Naive thymus-derived CD4-positive, alpha-beta T cell (primary cell): Measurements from ENCODE around the gene RPUSD3. TPM values are rescaled to one million over a fixed set of nuclear protein-coding genes. Genes with fewer than 3 reads are reported as not detected.
"Not testable (repeated sequence)": the region's sequence is repeated elsewhere in the genome, so short reads cannot be mapped to it uniquely, and the experiment has no call there.

ENCODE experiments used
- ATAC-seq: fragments of 150-1000 bp; cut with Tn5 transposase; 2 replicates; pipeline ENCODE4 v1.10.0; 2021; ENCODE audit warnings: mild to moderate bottlenecking, moderate library complexity
- CTCF ChIA-PET: fragments of 350-600 bp; sonication (Branson Sonifier 250); formaldehyde crosslinking; loops from one replicate; lab custom pipeline; 2021; ENCODE audit warnings: antibody characterized with exemption; lab: Charles Lee
- POLR2A ChIA-PET: fragments of 350-600 bp; sonication (Branson Sonifier 250); formaldehyde crosslinking; loops from one replicate; lab custom pipeline; 2021; ENCODE audit warnings: antibody characterized with exemption, inconsistent platforms; lab: Charles Lee
- DNase-seq, 9 donors: peaks; one replicate each; pipeline versions ENCODE4 v3.0.0 to v3.0.0-alpha.2; 2020 to 2022; ENCODE audit warnings: mixed read lengths in 1 of 9
- H3K27ac ChIP-seq: one replicate; pipeline ENCODE4 v1.7.0; 2013; ENCODE audit warnings: mild to moderate bottlenecking, low read depth, low read length, moderate library complexity
- H3K27me3 ChIP-seq, 2 donors: one replicate each; pipeline ENCODE4 v1.7.0; 2013; ENCODE audit warnings: low read length in 2 of 2, mild to moderate bottlenecking in 2 of 2, moderate library complexity in 2 of 2; ENCODE audit not compliant: control insufficient read depth in 2 of 2, insufficient read depth in 2 of 2
- H3K36me3 ChIP-seq, 3 experiments: 1 replicate in 2 of 3; 2 replicates in 1 of 3; pipeline ENCODE4 v1.7.0; 2013; ENCODE audit warnings: low read length in 3 of 3, mild to moderate bottlenecking in 3 of 3, moderate library complexity in 1 of 3; ENCODE audit not compliant: insufficient read depth in 3 of 3, control insufficient read depth in 2 of 3
- H3K4me1 ChIP-seq, 2 donors: one replicate each; pipeline ENCODE4 v1.7.0; 2013; ENCODE audit warnings: low read length in 2 of 2, mild to moderate bottlenecking in 2 of 2, moderate library complexity in 1 of 2; ENCODE audit not compliant: control insufficient read depth in 2 of 2, insufficient read depth in 2 of 2
- H3K4me3 ChIP-seq: 2 replicates; pipeline ENCODE4 v1.7.0; 2013; ENCODE audit warnings: mild to moderate bottlenecking, low read length
- H3K9me3 ChIP-seq, 3 experiments: 1 replicate in 2 of 3; 2 replicates in 1 of 3; pipeline ENCODE4 v1.7.0; 2013; ENCODE audit warnings: low read length in 3 of 3; ENCODE audit not compliant: control insufficient read depth in 2 of 3
- H3K27ac Mint-ChIP-seq, 9 donors: one replicate each; pipeline ENCODE4 v1.8.0; 2020 to 2022; ENCODE audit warnings: mixed read lengths in 9 of 9, mild to moderate bottlenecking in 8 of 9, moderate library complexity in 5 of 9, inconsistent platforms in 2 of 9
- H3K27me3 Mint-ChIP-seq, 5 donors: one replicate each; pipeline ENCODE4 v1.8.0; 2021 to 2022; ENCODE audit warnings: mixed read lengths in 5 of 5, mild to moderate bottlenecking in 1 of 5
- H3K36me3 Mint-ChIP-seq, 5 donors: one replicate each; pipeline ENCODE4 v1.8.0; 2020 to 2022; ENCODE audit warnings: mixed read lengths in 5 of 5, mild to moderate bottlenecking in 3 of 5, inconsistent platforms in 1 of 5
- H3K4me1 Mint-ChIP-seq, 7 donors: one replicate each; pipeline ENCODE4 v1.8.0; 2020 to 2022; ENCODE audit warnings: mixed read lengths in 7 of 7, mild to moderate bottlenecking in 3 of 7, inconsistent platforms in 1 of 7
- H3K4me3 Mint-ChIP-seq, 10 donors: one replicate each; pipeline ENCODE4 v1.8.0; 2020 to 2022; ENCODE audit warnings: mild to moderate bottlenecking in 10 of 10, mixed read lengths in 10 of 10, moderate library complexity in 6 of 10, inconsistent platforms in 2 of 10
- H3K9me3 Mint-ChIP-seq, 11 donors: one replicate each; pipeline ENCODE4 v1.8.0; 2020 to 2022; ENCODE audit warnings: mixed read lengths in 11 of 11, mild to moderate bottlenecking in 4 of 11, inconsistent platforms in 1 of 11, moderate library complexity in 1 of 11
- intact Hi-C, 2 donors: fragments of 100-400 bp; cut with micrococcal nuclease; formaldehyde crosslinking; loops; one replicate each; pipeline ENCODE4 v1.15.1; 2023
- polyA plus RNA-seq, 2 donors: library from polyadenylated mRNA; unstranded; fragments of 300-500 nt; fragmentation: Illumina TruSeq; gene quantifications; one replicate each; pipeline ENCODE4 v1.2.3, GENCODE V29; 2021
- total RNA-seq, 6 experiments: library from RNA in 5 of 6; stranded (reverse) in 5 of 6; gene quantifications; 1 replicate in 5 of 6; 2 replicates in 1 of 6; pipeline ENCODE4 v1.2.3 and lab custom pipeline; 2021 to 2026

Gene RPUSD3
- total and polyA plus RNA-seq, 7 experiments from 2014 or later: 17.7 to 72.6 (median 61.1) TPM

- POLR2A ChIA-PET, H3K9me3 Mint-ChIP-seq, DNase-seq, H3K27ac ChIP-seq, H3K4me3 ChIP-seq, intact Hi-C loops, H3K36me3 ChIP-seq, H3K9me3 ChIP-seq, H3K4me3 Mint-ChIP-seq, H3K4me1 ChIP-seq, H3K36me3 Mint-ChIP-seq, H3K27me3 ChIP-seq, H3K4me1 Mint-ChIP-seq, ATAC-seq, H3K27ac Mint-ChIP-seq: not testable (repeated sequence)
- CTCF ChIA-PET: interaction anchor here (0.6 kb wide), 1 partner anchor 20 kb away, joined by 3 read pairs; no protein-coding TSS in a partner anchor
- peaks cover 0 to 30% (median 0%) of the 10 kb centered on the region in 5 donors for H3K27me3 Mint-ChIP-seq
Observed at GRCh38 chr3:9851383-9851782, 7.6 kb upstream of the RPUSD3 start.

- H3K27ac ChIP-seq, H3K9me3 Mint-ChIP-seq, H3K4me3 Mint-ChIP-seq, H3K4me3 ChIP-seq, H3K4me1 ChIP-seq, H3K36me3 ChIP-seq, H3K27me3 ChIP-seq, ATAC-seq, H3K9me3 ChIP-seq, H3K36me3 Mint-ChIP-seq, POLR2A ChIA-PET: not testable (repeated sequence)
- CTCF ChIA-PET: interaction anchor here (0.6 to 1.9 kb wide), 2 partner anchors 11 to 192 kb away, joined by 3 to 7 read pairs; no protein-coding TSS in a partner anchor
- peak in 7 of 9 donors; percentile 22 to 53 (median 48) for DNase-seq
- intact Hi-C loops: loop anchor here in 1 of 2 donors (1.0 to 10.0 kb wide), 4 partner anchors 66 to 886 kb away; no protein-coding TSS in a partner anchor
- Mint-ChIP-seq H3K27me3 (peaks cover 0 to 26% (median 0%) of the 10 kb centered on the region in 5 donors), H3K4me1 (peaks cover 0 to 20% (median 6%) of the 10 kb centered on the region in 7 donors), H3K27ac (peak overlapping the region in 1 of 9 donors; percentile 67)
Observed at GRCh38 chr3:9848860-9849259, 5.1 kb upstream of the RPUSD3 start.

GRCh38 chr3:9847870-9848269, 4.1 kb upstream of the RPUSD3 start:
- ATAC-seq, H3K27ac Mint-ChIP-seq, CTCF ChIA-PET, H3K4me3 ChIP-seq, H3K4me3 Mint-ChIP-seq, H3K36me3 ChIP-seq, H3K9me3 ChIP-seq, DNase-seq, H3K9me3 Mint-ChIP-seq, H3K27ac ChIP-seq, H3K36me3 Mint-ChIP-seq, POLR2A ChIA-PET, H3K4me1 ChIP-seq, H3K27me3 ChIP-seq: not testable (repeated sequence)
- peaks cover 0 to 18% (median 0%) of the 10 kb centered on the region in 5 donors for H3K27me3 Mint-ChIP-seq
- H3K4me1 Mint-ChIP-seq: peaks cover 1 to 21% (median 13%) of the 10 kb centered on the region in 7 donors
- intact Hi-C loops: loop anchor here in 1 of 2 donors (1.0 to 10.0 kb wide), 3 partner anchors 67 to 887 kb away; no protein-coding TSS in a partner anchor

DNA sequence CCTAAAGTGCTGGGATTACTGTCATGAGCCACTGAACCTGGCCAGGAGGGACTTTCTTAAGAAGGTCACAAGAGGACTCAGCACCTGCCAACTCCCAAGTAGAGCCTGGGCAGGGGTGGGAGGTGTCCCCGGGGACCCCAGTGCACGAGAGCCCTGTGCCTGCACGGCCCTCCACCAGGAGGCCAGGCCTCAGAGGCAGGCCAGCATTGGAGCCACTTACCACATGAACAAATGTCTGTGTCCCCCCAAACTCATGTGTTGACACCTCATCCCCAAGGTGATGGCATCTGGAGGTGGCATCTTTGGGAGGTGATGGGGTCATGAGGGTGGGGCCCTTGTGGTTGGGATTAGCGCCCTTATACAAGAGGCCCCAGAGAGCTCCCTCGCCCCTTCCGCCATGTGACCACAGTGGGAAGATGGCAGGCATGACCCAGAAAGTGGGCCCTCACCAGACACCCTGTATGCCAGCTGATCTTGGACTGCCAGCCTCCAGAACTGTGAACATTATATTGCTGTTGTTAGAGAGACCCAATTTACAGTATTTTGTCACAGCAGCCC, 3.2 kb upstream of the RPUSD3 start:
- Histone ChIP-seq H3K9me3 (no peaks in the 10 kb centered on the region), H3K36me3 (peaks cover 0 to 7% (median 0%) of the 10 kb centered on the region in 3 experiments), H3K4me3 (no peak overlapping the region), H3K27me3 (no peaks in the 10 kb centered on the region), H3K4me1 (peaks cover 4 to 5% of the 10 kb centered on the region in 2 donors), H3K27ac (no peak overlapping the region)
- ATAC-seq (no peak), DNase-seq (no peak)
- ChIA-PET CTCF (interaction anchor here (1.1 kb wide), 1 partner anchor 100 kb away, joined by 3 read pairs; no protein-coding TSS in a partner anchor), POLR2A (interaction anchor here (0.6 kb wide), 2 partner anchors 37 to 147 kb away, joined by 3 to 5 read pairs; no protein-coding TSS in a partner anchor)
- peaks cover 4 to 7% (median 5%) of the 10 kb centered on the region in 5 donors for H3K36me3 Mint-ChIP-seq
- peaks cover 10 to 29% (median 21%) of the 10 kb centered on the region in 7 donors for H3K4me1 Mint-ChIP-seq
- H3K9me3 Mint-ChIP-seq: no peaks in the 10 kb centered on the region
- H3K4me3 Mint-ChIP-seq: no peak overlapping the region
- intact Hi-C loops: loop anchor here in 1 of 2 donors (10.0 kb wide), 1 partner anchor 888 kb away; no protein-coding TSS in a partner anchor
- peaks cover 0 to 13% (median 0%) of the 10 kb centered on the region in 5 donors for H3K27me3 Mint-ChIP-seq
- no peak overlapping the region for H3K27ac Mint-ChIP-seq

DNA sequence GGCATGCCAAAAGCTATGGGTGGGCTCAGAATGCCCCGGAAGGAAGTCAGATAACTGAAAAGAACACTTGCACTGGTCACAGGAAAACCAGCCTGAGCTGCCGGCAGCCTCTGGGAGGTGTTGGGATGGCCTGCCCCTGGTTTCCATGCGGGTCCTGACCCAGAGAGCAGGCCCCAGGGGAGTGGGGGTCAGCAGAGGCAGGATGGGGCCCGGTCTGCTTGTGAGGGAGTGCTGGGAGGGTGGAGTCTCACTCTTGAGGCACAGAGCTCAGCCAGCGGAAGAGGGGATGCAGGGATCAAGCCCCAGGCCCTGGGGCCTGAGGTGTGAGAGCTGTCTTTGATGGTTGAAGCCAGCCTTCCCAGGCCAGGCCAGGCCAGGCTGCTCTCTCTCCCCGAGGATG, 2.4 kb upstream of the RPUSD3 start:
- H3K27ac Mint-ChIP-seq: no peak overlapping the region
- no peaks in the 10 kb centered on the region for H3K9me3 ChIP-seq
- H3K4me3 Mint-ChIP-seq: peak overlapping the region in 1 of 10 donors; percentile 10
- H3K27me3 ChIP-seq: no peaks in the 10 kb centered on the region
- POLR2A ChIA-PET: interaction anchor here (0.6 kb wide), 1 partner anchor 148 kb away, joined by 5 read pairs; no protein-coding TSS in a partner anchor
- H3K4me3 ChIP-seq: no peak overlapping the region
- no peaks in the 10 kb centered on the region for H3K9me3 Mint-ChIP-seq
- peaks cover 12 to 33% (median 23%) of the 10 kb centered on the region in 7 donors for H3K4me1 Mint-ChIP-seq
- peaks cover 4 to 5% of the 10 kb centered on the region in 2 donors for H3K4me1 ChIP-seq
- no peak overlapping the region for H3K27ac ChIP-seq
- DNase-seq: no peak
- peaks cover 4 to 12% (median 7%) of the 10 kb centered on the region in 5 donors for H3K36me3 Mint-ChIP-seq
- intact Hi-C loops: loop anchor here in 1 of 2 donors (10.0 kb wide), 1 partner anchor 889 kb away; no protein-coding TSS in a partner anchor
- CTCF ChIA-PET: interaction anchor here (0.7 to 1.1 kb wide), 2 partner anchors 40 to 100 kb away, joined by 3 to 4 read pairs; no protein-coding TSS in a partner anchor
- peaks cover 0 to 5% (median 0%) of the 10 kb centered on the region in 5 donors for H3K27me3 Mint-ChIP-seq
- ATAC-seq: no peak
- peaks cover 0 to 14% (median 4%) of the 10 kb centered on the region in 3 experiments for H3K36me3 ChIP-seq

DNA sequence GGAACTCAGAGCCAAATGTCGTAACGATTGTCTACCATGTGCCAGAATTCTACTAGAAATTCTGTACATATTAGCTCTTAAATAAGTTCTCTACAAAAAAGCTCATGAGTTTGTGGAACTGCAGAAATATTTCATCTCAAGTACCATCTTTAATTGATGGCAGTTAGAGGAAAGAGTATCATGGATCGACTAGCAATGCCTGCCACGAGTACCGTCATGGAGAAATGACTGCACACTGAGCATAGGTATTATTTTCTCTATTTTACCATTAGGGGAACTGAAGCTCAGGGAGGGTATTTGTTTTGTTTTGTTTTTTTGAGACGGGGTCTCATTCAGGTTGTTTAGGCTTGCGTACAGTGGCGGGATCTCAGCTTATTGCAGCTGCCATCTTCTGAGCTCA, 2.8 kb downstream of the RPUSD3 start:
- ATAC-seq (no peak), DNase-seq (no peak)
- ChIA-PET CTCF (interaction anchor here (1.2 kb wide), 1 partner anchor 9 kb away, joined by 4 read pairs; no protein-coding TSS in a partner anchor), POLR2A (no interaction called here)
- no peaks in the 10 kb centered on the region for H3K27me3 ChIP-seq
- no peaks in the 10 kb centered on the region for H3K27me3 Mint-ChIP-seq
- no peak overlapping the region for H3K27ac ChIP-seq
- H3K36me3 ChIP-seq: peaks cover 0 to 50% (median 4%) of the 10 kb centered on the region in 3 experiments
- H3K9me3 ChIP-seq: no peaks in the 10 kb centered on the region
- H3K4me1 Mint-ChIP-seq: peaks cover 13 to 36% (median 23%) of the 10 kb centered on the region in 7 donors
- H3K36me3 Mint-ChIP-seq: peaks cover 4 to 31% (median 12%) of the 10 kb centered on the region in 5 donors
- H3K4me1 ChIP-seq: peaks cover 4 to 5% of the 10 kb centered on the region in 2 donors
- no peak overlapping the region for H3K4me3 ChIP-seq
- H3K9me3 Mint-ChIP-seq: peaks cover 0 to 1% (median 0%) of the 10 kb centered on the region in 11 donors
- intact Hi-C loops: loop anchor here (5.0 to 10.0 kb wide), 3 partner anchors 34 to 894 kb away; partner anchors contain the start of gene BRK1 (in 1 of the 2)
- H3K27ac Mint-ChIP-seq: peak overlapping the region in 2 of 9 donors; percentile 70 to 73
- peak overlapping the region in 2 of 10 donors; percentile 25 to 45 for H3K4me3 Mint-ChIP-seq
